HepG2 (cell line): Measurements from ENCODE around the gene WEE1. TPM values are rescaled to one million over a fixed set of nuclear protein-coding genes. Genes with fewer than 3 reads are reported as not detected.

Experiments
- ARID2 ChIP-seq: sonication (generic); formaldehyde crosslinking; IDR thresholded peaks from 2 replicates; pipeline ENCODE4 v1.8.1; 2022; ENCODE audit warnings: mild to moderate bottlenecking, missing genetic modification reagents, borderline replicate concordance
- CREB1 ChIP-seq, 2 experiments: fragments of 450-650 bp in 1 of 2; IDR thresholded peaks; 2 replicates each; pipeline ENCODE4 v1.6.1; 2016 to 2017; ENCODE audit warnings: control low read depth in 1 of 2, mild to moderate bottlenecking in 1 of 2, missing compliant biosample characterization in 1 of 2, missing genetic modification characterization in 1 of 2
- EP300 ChIP-seq, 3 experiments: sonication (generic) in 1 of 3; formaldehyde crosslinking in 1 of 3; IDR thresholded peaks; 2 replicates each; pipeline versions ENCODE4 v1.5.1 to v1.6.1; 2011 to 2020; ENCODE audit warnings: low read depth in 2 of 3, low read length in 2 of 3, borderline replicate concordance in 1 of 3, improper control_type of control experiment in 1 of 3, mild to moderate bottlenecking in 1 of 3, missing genetic modification reagents in 1 of 3, moderate library complexity in 1 of 3
- GATAD1 ChIP-seq: IDR thresholded peaks from 2 replicates; pipeline ENCODE4 v1.6.1; 2016; ENCODE audit warnings: missing genetic modification reagents, missing compliant biosample characterization
- GTF3A ChIP-seq: sonication (generic); formaldehyde crosslinking; conservative IDR thresholded peaks from 2 replicates; pipeline ENCODE4 v1.4.0; 2020; ENCODE audit warnings: mild to moderate bottlenecking, missing genetic modification reagents
- HDAC2 ChIP-seq: sonication (generic); formaldehyde crosslinking; IDR thresholded peaks from 2 replicates; pipeline ENCODE4 v1.4.0; 2020; ENCODE audit warnings: missing genetic modification reagents
- HES4 ChIP-seq: sonication (generic); formaldehyde crosslinking; IDR thresholded peaks from 2 replicates; pipeline ENCODE4 v1.9.0; 2021; ENCODE audit warnings: mild to moderate bottlenecking, missing genetic modification reagents, borderline replicate concordance
- ISL2 ChIP-seq: sonication (generic); formaldehyde crosslinking; IDR thresholded peaks from 2 replicates; pipeline ENCODE4 v1.5.0; 2020; ENCODE audit warnings: missing genetic modification reagents
- MTA3 ChIP-seq: sonication (generic); formaldehyde crosslinking; IDR thresholded peaks from 2 replicates; pipeline ENCODE4 v1.4.0; 2020; ENCODE audit warnings: missing genetic modification reagents
- MYC ChIP-seq: sonication (generic); formaldehyde crosslinking; IDR thresholded peaks from 2 replicates; pipeline ENCODE4 v1.9.0; 2021; ENCODE audit warnings: missing genetic modification reagents, borderline replicate concordance
- SMC3 ChIP-seq: IDR thresholded peaks from 2 replicates; pipeline ENCODE4 v1.6.1; 2011; ENCODE audit warnings: low read length, improper control_type of control experiment
- SOX6 ChIP-seq, 2 experiments: fragments of 450-650 bp in 1 of 2; sonication (generic) in 1 of 2; formaldehyde crosslinking in 1 of 2; IDR thresholded peaks; 2 replicates each; pipeline versions ENCODE4 v1.4.0 to v1.6.1; 2017 to 2020; ENCODE audit warnings: antibody characterized with exemption in 1 of 2, mild to moderate bottlenecking in 1 of 2, missing genetic modification reagents in 1 of 2
- ZBTB1 ChIP-seq: sonication (generic); formaldehyde crosslinking; IDR thresholded peaks from 2 replicates; pipeline ENCODE4 v1.4.0; 2020; ENCODE audit warnings: missing genetic modification reagents, borderline replicate concordance
- ZBTB21 ChIP-seq: sonication (generic); formaldehyde crosslinking; IDR thresholded peaks from 2 replicates; pipeline ENCODE4 v1.4.0; 2020; ENCODE audit warnings: missing genetic modification reagents
- ZFP36L1 ChIP-seq: sonication (generic); formaldehyde crosslinking; IDR thresholded peaks from 2 replicates; pipeline ENCODE4 v1.8.0; 2022; ENCODE audit warnings: mild to moderate bottlenecking, missing genetic modification reagents, moderate library complexity
- ZNF121 ChIP-seq: sonication (generic); formaldehyde crosslinking; IDR thresholded peaks from 2 replicates; pipeline ENCODE4 v1.5.0; 2020; ENCODE audit warnings: mild to moderate bottlenecking, missing genetic modification reagents
- ZNF232 ChIP-seq: sonication (generic); formaldehyde crosslinking; IDR thresholded peaks from 2 replicates; pipeline ENCODE4 v1.4.0; 2020; ENCODE audit warnings: missing genetic modification reagents, borderline replicate concordance
- ZNF24 ChIP-seq: fragments of 450-650 bp; IDR thresholded peaks from 2 replicates; pipeline ENCODE4 v1.6.1; 2017; ENCODE audit warnings: antibody characterized with exemption, mild to moderate bottlenecking
- ZNF296 ChIP-seq: sonication (generic); formaldehyde crosslinking; conservative IDR thresholded peaks from 2 replicates; pipeline ENCODE4 v1.5.0; 2020; ENCODE audit warnings: mild to moderate bottlenecking, missing genetic modification reagents
- ZNF326 ChIP-seq: sonication (generic); formaldehyde crosslinking; IDR thresholded peaks from 2 replicates; pipeline ENCODE4 v1.4.0; 2020; ENCODE audit warnings: missing genetic modification reagents, borderline replicate concordance
- ZNF570 ChIP-seq: sonication (generic); formaldehyde crosslinking; IDR thresholded peaks from 2 replicates; pipeline ENCODE4 v1.4.0; 2020; ENCODE audit warnings: mild to moderate bottlenecking, missing genetic modification reagents, borderline replicate concordance
- ZNF660 ChIP-seq: sonication (generic); formaldehyde crosslinking; IDR thresholded peaks from 2 replicates; pipeline ENCODE4 v1.5.1; 2020; ENCODE audit warnings: mild to moderate bottlenecking, low read depth, missing genetic modification reagents, borderline replicate concordance
- ZSCAN30 ChIP-seq: sonication (generic); formaldehyde crosslinking; IDR thresholded peaks from 2 replicates; pipeline ENCODE4 v1.5.0; 2020; ENCODE audit warnings: mild to moderate bottlenecking, missing genetic modification reagents
- polyA plus RNA-seq, 8 experiments: library from polyadenylated mRNA; depleted of rRNA in 3 of 8; stranded (reverse) in 7 of 8; unstranded in 1 of 8; fragments of >200 nt; fragmentation: Illumina TruSeq in 4 of 8; extraction: Trizol in 4 of 8; gene quantifications; 2 replicates each; pipeline versions ENCODE4 v1.2.1 to v1.2.3, GENCODE V29; 2011 to 2016; ENCODE audit warnings: low read depth in 4 of 8, missing spikeins in 1 of 8, mixed read lengths in 1 of 8; ENCODE audit not compliant: insufficient read depth in 1 of 8
- total RNA-seq, 5 experiments: library from RNA; depleted of rRNA; stranded (reverse); fragments of >200 nt; fragmentation: Illumina TruSeq; extraction: Trizol; gene quantifications; 2 replicates each; pipeline ENCODE4 v1.2.3, GENCODE V29; 2016; ENCODE audit warnings: low read depth in 1 of 5
- TF ChIP-seq, protein P1 (sequence below): IDR thresholded peaks from 2 replicates; pipeline ENCODE4 v1.6.1; 2012; ENCODE audit warnings: inconsistent platforms
- TF ChIP-seq, protein P2 (sequence below): sonication (generic); formaldehyde crosslinking; IDR thresholded peaks from 2 replicates; pipeline ENCODE4 v1.9.0; 2021; ENCODE audit warnings: missing genetic modification reagents, mild to moderate bottlenecking, borderline replicate concordance
- TF ChIP-seq, protein P3 (sequence below): sonication (generic); formaldehyde crosslinking; IDR thresholded peaks from 2 replicates; pipeline ENCODE4 v1.5.1; 2020; ENCODE audit warnings: missing genetic modification reagents, mild to moderate bottlenecking, borderline replicate concordance
- TF ChIP-seq, protein P4 (sequence below): sonication (generic); formaldehyde crosslinking; IDR thresholded peaks from 2 replicates; pipeline ENCODE4 v1.5.0; 2020; ENCODE audit warnings: missing genetic modification reagents

Gene WEE1
- total and polyA plus RNA-seq, 2 of the 13 experiments (the other 11 are each of a cell fraction or from before 2014, with no cell fraction given), result 31.4 to 63.7 TPM

DNA sequence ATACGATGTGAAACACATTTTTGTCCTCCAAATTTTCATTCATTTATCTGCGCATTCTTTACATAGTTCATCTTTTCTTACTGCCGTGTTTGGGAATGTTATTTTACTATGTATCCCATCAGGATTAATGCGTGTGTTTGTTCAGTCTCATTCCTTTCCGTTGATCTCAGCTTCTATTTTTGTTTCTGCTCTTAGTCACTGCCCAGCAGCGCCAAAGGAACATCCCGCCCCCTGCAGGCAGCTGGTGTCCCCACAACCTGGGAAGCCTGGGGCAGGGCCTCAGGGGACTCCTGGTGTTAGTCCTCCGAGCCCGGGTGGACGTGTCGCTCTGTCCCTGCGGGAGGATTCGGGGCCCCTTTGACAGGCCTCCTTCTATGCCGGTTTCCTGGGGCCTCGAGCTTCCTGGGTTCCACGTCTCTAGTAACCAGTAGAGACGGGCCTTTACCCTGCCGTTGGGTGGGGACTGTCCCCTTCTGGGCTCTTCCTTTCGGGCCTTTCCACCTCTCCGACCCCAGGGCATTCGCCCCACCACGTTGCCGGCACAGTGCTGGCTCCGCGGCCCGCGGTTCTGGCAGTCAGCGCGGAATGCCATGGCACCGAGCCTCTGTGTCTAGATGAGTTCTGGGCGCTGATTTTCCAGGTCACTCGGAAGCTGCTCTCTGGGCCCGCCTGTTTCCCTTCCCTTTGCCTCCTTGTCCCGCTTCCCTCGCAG is 39.8 kb downstream of the WEE1 start (continued):
- TF ChIP-seq SOX6 (IDR thresholded peaks at IDR 0.05) (no peak), SOX6 (CRISPR knock-in tag; IDR thresholded peaks at IDR 0.05) (peak; percentile 62), ZBTB21 (CRISPR knock-in tag) (no peak; the same call in 1 of the 2 replicates), ZNF570 (CRISPR knock-in tag) (no peak), ZFP36L1 (peak; percentile 70), ZSCAN30 (no peak), GATAD1 (peak; percentile 70), EP300 (IDR thresholded peaks at IDR 0.05; ENCODE audit: low read depth in 2 of 2, low read length in 2 of 2) (peak; percentile 53 to 67; a peak in 2 of 4 replicates), EP300 (CRISPR knock-in tag; IDR thresholded peaks at IDR 0.05; ENCODE audit: borderline replicate concordance) (peak; percentile 17; the same call in 1 of the 2 replicates), ARID2 (CRISPR knock-in tag) (no peak), GTF3A (CRISPR knock-in tag) (no peak), CREB1 (IDR thresholded peaks at IDR 0.05) (no peak), CREB1 (CRISPR knock-in tag; IDR thresholded peaks at IDR 0.05) (no peak), ZNF296 (CRISPR knock-in tag) (no peak), SMC3 (peak; percentile 68), ZBTB1 (CRISPR knock-in tag) (no peak), ZNF660 (no peak), ISL2 (CRISPR knock-in tag) (peak; percentile 62), ZNF326 (no peak), ZNF24 (no peak), ZNF121 (CRISPR knock-in tag) (no peak), HES4 (CRISPR knock-in tag) (no peak; the same call in 1 of the 2 replicates), HDAC2 (peak; percentile 79), ZNF232 (CRISPR knock-in tag) (0 out of 2 replicates have a peak, but pooled peaks have one; percentile 81), MTA3 (no peak), MYC (CRISPR knock-in tag) (peak; percentile 29; the same call in 1 of the 2 replicates)
- TF ChIP-seq, protein P1, sequence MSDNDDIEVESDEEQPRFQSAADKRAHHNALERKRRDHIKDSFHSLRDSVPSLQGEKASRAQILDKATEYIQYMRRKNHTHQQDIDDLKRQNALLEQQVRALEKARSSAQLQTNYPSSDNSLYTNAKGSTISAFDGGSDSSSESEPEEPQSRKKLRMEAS, result peak; percentile 53
- TF ChIP-seq, protein P2, sequence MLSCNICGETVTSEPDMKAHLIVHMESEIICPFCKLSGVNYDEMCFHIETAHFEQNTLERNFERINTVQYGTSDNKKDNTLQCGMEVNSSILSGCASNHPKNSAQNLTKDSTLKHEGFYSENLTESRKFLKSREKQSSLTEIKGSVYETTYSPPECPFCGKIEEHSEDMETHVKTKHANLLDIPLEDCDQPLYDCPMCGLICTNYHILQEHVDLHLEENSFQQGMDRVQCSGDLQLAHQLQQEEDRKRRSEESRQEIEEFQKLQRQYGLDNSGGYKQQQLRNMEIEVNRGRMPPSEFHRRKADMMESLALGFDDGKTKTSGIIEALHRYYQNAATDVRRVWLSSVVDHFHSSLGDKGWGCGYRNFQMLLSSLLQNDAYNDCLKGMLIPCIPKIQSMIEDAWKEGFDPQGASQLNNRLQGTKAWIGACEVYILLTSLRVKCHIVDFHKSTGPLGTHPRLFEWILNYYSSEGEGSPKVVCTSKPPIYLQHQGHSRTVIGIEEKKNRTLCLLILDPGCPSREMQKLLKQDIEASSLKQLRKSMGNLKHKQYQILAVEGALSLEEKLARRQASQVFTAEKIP (CRISPR knock-in tag), result no peak
- TF ChIP-seq, protein P3, sequence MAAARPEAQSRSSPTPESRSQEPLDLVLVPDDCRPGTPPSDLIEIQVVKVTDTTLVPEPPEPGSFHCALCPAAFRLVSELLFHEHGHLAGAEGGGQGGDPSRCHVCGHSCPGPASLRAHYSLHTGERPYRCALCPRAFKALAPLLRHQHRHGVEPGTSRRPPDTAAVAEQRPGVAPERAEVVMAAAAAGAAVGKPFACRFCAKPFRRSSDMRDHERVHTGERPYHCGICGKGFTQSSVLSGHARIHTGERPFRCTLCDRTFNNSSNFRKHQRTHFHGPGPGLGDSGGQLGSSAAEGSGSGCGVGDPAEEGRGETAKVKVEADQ, result no peak
- TF ChIP-seq, protein P4, sequence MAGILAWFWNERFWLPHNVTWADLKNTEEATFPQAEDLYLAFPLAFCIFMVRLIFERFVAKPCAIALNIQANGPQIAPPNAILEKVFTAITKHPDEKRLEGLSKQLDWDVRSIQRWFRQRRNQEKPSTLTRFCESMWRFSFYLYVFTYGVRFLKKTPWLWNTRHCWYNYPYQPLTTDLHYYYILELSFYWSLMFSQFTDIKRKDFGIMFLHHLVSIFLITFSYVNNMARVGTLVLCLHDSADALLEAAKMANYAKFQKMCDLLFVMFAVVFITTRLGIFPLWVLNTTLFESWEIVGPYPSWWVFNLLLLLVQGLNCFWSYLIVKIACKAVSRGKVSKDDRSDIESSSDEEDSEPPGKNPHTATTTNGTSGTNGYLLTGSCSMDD (CRISPR knock-in tag), result no peak
